ENCODE data around the gene FASTK. TPM values are rescaled to one million over a fixed set of nuclear protein-coding genes. Genes with fewer than 3 reads are reported as not detected.

FASTK gene
- total RNA-seq, 1 donor from 2014 or later = 59.3 TPM

DNA sequence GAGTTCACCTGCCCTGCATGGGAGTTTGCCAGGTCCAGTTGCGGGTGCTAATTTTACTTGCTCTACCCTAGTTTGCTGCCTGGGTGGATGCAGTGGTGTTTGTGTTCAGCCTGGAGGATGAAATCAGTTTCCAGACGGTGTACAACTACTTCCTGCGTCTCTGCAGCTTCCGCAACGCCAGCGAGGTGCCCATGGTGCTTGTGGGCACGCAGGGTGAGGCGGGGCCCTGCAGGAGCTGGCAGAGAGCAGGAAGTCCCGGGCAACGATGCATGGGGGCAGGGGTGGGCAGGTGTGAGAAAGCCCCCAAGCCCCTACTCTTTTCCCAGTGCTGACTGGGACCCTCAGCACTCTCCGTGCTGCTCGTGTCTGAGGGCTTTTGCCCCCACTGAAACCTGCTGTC is 37.0 kb upstream of the FASTK start:
- no peak for DNase-seq (ENCODE audit: low read depth)

DNA sequence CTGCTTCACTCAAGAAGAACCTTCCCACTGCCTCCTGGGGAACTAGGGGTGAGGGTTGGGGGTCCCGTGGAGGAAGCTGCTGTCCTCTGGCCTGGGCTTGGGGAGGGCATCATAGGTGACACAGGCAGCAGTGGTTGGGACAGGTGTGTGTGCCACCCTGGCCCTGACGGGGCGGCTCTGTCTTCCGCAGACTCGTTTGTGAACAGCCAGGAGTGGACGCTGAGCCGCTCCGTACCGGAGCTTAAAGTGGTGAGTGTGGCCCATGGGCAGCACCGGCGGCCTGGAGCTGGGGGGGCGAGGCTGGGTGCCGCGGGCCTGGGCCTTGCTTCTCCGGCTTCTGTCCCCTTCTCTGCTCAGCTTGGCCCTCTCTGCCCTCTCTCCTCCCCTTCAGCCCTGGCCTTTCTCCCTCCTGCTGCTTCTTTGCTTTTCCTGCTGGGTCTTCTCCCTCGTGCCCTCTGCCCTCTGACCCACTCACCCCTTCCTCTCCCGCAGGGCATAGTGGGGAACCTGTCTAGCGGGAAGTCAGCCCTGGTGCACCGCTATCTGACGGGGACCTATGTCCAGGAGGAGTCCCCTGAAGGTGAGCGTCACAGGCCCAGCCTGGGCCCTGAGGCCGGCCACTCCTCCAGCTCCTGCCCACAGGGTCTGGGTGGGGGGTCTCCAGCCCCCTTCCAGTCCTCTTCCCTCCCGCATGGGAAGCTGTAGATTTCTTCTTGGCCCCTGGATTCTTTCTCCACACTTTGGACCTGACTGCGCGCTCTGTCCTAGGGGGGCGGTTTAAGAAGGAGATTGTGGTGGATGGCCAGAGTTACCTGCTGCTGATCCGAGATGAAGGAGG is 36.2 kb upstream of the FASTK start:
- no peak for DNase-seq (ENCODE audit: low read depth)

GRCh38 chr7:151115836-151116418 is 35.3 kb upstream of the FASTK start:
- DNase-seq (ENCODE audit: low read depth) = peak; percentile 49

- DNase-seq (ENCODE audit: low read depth) = no peak
These were observed 34.7 kb upstream of the FASTK start for GRCh38 chr7:151115121-151115835.

DNA sequence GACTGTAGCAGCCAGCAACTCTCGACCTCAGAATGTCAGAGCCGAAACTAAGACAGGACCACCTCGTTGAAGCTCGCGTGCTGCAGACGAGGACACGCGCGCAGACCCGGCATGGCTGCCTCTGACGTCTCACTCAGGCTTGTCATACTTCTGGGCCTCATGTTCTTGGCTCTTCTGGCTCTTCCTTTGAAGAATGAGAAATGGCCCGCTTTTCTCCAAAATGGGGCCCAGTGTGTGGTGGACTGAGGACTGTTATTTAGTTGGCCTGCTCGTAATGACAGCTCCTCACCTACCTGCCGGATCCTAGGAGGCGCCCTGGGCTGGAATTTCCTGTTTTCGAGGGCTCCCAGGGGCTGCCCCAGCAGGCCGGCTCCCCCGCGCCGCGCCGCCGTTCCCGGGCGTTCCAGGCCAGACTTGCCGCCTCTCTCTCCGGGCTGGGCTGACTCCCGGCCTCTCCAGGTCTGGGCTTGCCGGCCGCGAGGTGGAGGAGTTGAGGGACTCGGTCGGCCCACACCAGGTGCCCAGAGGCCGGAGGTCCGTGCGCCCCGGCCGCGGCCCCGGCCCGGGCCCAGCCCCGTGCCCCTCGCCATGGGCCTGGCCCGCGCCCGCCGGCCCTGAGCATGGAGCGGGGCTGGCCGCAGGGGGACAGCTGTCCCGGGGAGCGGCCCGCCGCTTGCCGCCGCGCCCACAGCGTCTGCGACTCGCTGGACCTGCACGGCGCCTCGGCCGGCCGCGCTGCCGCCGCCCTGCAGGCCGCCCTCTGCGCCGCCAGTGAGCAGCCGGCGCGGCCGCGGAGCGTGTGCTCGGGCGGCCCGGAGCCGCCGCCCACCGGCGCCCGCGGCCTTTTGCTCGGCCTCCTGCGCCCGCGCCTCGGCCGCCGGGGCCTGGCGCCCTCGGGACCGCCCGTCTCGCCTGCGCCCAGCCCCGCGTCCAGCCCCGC is 33.8 kb upstream of the FASTK start:
- no peak for DNase-seq (ENCODE audit: low read depth)

DNA sequence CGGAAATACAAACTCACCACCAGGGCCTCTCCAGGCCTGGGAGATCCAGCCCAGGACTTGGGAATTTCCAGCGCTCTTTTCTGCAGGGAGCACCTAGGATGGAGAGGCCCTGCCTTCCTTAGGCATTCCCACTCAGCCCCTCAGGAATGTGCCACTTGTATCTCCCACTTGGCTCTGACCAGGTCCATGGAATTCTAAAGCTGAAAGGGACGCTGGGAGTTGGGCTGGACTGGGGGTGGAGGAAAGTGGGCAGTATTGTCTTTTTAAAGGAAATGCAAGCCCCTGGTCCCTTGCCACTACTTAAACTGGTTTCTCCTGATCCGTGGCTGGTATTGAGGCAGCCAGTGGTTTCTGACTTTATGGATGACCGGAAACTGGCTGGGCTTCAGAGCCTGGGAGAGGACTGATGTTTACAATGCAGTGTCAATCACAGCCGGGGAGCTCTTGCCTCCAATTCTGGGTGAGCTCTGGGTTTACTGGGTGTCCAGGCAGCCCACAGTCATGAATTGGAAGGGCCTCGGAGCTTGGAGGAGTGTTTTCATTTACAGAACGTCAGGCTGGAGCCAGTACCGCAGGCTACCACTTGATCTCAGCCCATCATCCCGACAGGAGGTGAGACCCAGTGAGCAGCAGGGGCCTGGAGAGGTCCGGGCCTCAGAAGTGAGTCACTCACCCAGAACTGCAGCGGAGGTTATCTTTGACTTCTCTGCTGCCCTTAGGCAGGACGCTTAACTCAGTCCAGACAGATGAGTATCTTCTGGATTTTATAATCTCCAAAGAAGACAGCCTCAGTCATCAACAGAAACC is 32.9 kb upstream of the FASTK start:
- peak; percentile 74 for DNase-seq (ENCODE audit: low read depth)

DNA sequence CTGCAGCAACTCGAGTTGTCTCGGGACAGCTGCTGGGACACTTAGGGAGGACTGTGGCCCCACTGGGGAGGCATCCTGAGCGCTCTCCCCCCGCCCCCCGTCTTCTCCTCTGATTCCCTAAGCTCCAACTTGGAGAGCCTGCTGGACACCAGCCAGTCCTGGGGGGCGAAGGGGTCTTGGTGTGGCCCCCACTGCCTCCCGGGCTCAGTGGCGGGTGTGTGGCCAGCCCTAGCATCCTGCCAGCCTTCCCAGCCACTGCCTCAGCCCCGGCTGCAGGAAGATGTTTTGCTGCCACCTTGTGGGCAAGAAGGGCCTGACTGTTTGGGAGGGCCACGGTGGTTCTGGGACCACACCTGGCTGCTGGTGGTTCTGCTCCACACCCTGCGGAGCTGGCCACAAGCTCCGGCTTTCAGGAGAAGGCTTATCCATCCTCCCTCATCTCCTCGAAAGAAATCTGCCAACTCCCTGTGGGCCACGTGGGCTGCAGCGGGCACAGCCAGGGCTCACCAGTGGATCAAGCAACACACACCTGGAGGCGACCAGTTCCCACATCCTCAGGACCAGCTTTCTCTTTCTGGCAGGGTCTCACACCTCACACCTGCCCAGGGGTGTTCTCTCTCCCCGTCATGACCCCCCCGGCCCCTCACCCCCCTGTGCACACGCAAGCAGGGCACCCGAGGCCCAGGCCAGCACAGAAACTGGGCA is 30.5 kb upstream of the FASTK start:
- DNase-seq (ENCODE audit: low read depth) = peak; percentile 40

GRCh38 chr7:151110236-151110940 is 29.8 kb upstream of the FASTK start:
- no peak for DNase-seq (ENCODE audit: low read depth)

DNA sequence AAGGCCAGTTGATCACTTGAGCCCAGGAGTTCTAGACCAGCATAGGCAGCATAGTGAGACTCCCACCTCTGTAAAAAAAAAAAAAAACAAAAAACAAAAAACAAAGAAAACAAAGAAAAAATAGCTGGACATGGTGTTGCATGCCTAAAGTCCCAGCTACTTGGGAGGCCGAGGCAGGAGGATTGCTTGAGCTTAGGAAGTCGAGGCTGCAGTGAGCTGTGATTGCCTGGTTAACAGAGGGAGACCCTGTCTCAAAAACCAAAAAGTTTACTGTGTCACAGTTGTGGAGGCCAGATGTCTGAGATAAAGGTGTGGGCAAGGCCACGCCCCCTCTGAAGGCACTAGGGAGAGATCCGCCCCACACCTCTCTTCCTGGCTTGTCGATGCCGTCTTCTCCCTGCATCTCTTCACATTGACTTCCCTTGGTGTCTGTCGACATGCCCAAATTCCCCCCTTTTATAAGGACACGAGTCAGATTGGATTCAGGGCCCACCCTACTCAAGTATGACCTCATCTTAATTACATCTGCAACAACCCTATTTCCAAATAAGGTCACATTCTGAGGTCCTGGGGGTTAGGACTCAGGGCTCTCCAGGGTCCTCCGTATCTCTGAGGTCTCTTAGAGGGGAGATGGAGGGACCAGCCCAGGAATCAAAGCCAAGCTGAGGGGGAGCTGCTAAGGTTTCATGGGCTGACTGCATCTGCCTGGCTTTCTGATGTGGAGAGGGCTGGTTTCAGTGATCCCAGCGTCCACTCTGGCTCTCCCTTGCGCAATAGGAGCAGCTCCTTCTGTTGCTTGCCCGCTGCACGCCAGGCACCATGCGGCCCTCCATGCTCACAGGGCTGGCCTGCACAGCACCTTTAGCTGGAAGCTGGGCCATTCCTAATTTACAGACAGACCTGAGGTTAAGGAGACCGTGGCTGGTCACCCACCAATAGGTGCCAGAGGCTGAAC is 28.8 kb upstream of the FASTK start:
- no peak for DNase-seq (ENCODE audit: low read depth)

DNA sequence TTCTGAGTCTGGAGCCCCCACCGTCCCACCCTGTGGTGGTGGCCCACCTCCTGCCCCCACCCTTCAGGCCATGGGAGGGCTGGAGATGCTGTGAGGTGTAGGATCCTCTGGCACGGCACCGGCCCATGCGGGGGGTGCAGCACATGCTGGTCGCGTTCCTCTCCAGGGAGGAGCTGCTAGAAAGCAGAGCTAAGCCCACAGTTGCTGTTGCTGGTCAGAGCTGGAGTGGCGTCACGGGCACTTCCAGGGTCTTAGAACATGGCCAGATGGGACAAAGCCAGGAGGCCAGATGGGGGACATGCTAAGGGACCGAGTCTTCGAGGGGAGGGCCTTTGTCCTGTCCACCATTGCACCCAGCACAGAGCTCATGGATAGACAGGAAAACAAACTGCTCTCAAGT is 27.3 kb upstream of the FASTK start:
- no peak for DNase-seq (ENCODE audit: low read depth)

DNA sequence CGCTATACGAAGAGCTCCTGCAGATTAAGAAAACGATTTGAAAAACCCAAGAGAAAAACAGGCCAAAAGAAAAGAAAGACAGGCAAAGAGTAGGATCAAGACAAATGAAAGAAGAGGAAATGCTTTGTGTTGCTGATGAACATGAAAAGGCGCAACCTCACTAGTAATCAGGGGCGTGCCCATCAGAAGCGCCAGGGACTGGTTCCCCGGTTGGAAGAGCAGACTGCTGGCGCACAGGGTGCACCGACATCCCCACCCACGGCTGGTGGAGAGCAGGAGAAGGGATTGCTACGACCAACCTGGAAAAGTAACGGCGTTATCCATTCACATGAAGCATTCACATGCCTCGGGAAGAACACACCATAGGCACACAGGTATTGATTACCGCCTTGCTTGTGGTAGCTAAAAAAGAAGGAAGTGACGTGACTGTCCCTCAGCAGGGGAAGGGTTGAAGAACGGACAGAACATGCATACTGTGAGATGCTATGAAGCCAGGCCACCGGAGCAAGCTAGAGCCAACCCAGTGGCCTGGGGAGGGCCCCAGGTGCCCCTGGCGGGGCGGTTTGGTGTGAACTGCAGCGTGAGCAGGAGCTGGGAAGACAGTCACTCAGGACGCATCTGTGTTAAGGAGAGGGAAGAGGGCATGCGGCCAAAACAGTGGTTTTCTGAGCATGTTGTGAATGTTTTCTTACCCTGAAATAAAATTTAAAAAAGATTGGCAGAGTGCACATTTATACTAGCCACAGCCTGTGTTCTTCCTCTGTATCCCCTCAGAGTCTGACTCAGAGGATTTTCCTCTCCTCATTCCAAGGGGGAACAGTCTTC is 24.0 kb upstream of the FASTK start:
- no peak for DNase-seq (ENCODE audit: low read depth)

DNA sequence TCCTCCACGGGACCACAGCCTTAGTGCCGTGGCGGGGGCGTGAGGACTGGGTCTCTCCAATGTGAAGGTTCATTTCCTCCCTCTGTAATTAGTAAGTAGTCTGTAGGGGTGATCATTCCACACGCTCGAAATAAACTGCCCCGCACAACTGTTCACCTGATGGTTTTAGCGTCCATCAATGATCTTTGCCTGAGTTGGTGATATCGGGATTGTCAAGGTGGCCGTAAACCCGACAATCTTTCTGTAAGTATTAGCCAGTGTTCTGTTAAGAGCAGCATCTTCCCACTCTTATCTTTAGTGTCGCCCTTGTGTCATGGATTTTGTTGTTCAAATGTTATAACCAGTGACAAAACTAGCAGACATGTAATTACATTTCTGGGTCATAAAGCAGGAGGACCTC is 23.4 kb upstream of the FASTK start:
- DNase-seq (ENCODE audit: low read depth) = no peak

DNA sequence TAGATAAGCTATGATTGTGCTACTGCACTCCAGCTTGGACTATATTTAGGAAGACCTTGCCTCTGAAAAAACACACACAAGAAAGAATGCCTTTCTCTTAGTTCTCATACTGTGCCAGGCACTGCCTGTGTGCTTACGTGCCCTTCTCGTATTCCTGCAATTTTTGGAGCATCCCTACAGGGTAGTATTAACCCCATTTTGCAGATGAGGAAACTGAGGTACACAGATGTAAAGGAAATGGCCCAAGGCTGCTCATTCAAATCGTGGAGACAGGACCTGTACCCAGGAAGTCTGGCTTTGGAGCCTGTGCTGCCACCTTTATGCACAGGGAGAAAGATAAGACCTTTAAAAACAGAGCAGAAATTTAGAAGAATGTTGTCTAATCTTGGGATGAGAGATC is 22.4 kb upstream of the FASTK start:
- DNase-seq (ENCODE audit: low read depth) = no peak

GRCh38 chr7:151101621-151102396 is 21.2 kb upstream of the FASTK start:
- DNase-seq (ENCODE audit: low read depth) = no peak

GRCh38 chr7:151100921-151101320 is 20.3 kb upstream of the FASTK start:
- DNase-seq (ENCODE audit: low read depth) = no peak

GRCh38 chr7:151099486-151100211 is 19.0 kb upstream of the FASTK start:
- no peak for DNase-seq (ENCODE audit: low read depth)
